Measurements from ENCODE around the gene PAX8.
A peak's percentile ranks its signal among the peaks of the same experiment; 100 is the strongest.

Gene PAX8

DNA sequence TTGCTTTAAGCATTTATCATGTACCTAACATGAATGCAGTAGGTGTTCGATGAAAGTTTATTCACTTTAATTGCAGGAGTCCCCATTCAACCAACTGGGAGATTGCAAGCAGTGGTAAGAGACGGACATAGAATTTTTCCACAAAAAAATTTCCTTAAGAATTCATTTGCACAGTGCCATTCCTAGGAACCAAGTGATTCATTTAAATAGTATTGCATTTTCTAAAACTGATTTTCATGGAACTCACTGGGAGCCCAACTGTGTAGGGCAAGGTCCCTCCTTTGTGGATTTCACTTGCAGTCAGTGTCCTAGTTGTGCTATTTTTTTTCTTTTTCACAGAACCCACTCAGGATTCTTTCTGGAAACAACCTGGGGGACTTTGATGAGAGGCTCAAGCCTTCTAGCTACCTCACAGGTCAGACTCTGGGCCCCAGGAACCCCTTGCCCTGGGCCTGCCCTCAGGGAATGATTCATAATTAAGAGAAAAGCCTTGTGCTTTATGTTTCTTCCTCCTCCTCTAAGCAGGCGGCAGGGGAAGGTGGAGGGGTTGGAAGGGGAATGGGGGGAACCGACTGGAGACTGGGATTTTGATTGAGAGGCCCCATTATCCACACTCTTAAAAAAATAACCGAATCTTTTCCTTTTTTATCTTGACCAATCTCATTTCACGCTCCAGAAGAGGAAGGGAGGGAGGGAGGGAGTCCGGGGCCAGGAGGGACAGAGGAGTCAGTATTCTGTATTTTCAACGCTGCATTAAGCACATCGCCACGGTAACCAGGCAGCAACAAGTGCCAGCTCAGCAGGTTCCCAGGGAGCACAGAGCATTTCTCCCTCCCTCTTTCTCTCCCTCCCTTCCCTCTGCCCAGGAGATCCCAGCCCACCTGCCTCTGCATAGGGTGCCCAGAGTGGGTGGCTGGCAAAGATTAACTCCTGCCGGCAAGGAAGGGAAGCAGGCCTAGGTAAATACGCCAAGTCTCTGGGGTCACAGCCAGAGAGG, 53.2 kb downstream of the PAX8 start:
- Mint-ChIP-seq H3K27ac (no peak overlapping the region), H3K9me3 (no peaks in the 10 kb centered on the region), H3K4me1 (ENCODE audit: low read depth in 2 of 2) (peaks cover 0 to 8% of the 10 kb centered on the region in 2 donors), H3K4me3 (no peak overlapping the region), H3K36me3 (ENCODE audit: insufficient read depth) (peaks cover 4% of the 10 kb centered on the region), H3K27me3 (no peaks in the 10 kb centered on the region)
- ATAC-seq (replicated peaks) (no peak), DNase-seq (no peak)

- H3K9me3 Mint-ChIP-seq: no peaks in the 10 kb centered on the region
- no peak overlapping the region for H3K4me3 Mint-ChIP-seq
- H3K36me3 Mint-ChIP-seq (ENCODE audit: insufficient read depth): peaks cover 4% of the 10 kb centered on the region
- H3K27ac Mint-ChIP-seq: peak overlapping the region in 1 of 2 donors; percentile 17
- H3K4me1 Mint-ChIP-seq (ENCODE audit: low read depth in 2 of 2): peaks cover 0 to 8% of the 10 kb centered on the region in 2 donors
- no peak for DNase-seq
- H3K27me3 Mint-ChIP-seq: no peaks in the 10 kb centered on the region
- ATAC-seq (replicated peaks): no peak
Measured at GRCh38 chr2:113224647-113225236, 54.0 kb downstream of the PAX8 start.

- ATAC-seq (replicated peaks) (no peak), DNase-seq (no peak)
- no peaks in the 10 kb centered on the region for H3K9me3 Mint-ChIP-seq
- H3K4me3 Mint-ChIP-seq: no peak overlapping the region
- peaks cover 4% of the 10 kb centered on the region for H3K36me3 Mint-ChIP-seq (ENCODE audit: insufficient read depth)
- peaks cover 0 to 8% of the 10 kb centered on the region in 2 donors for H3K4me1 Mint-ChIP-seq (ENCODE audit: low read depth in 2 of 2)
- no peaks in the 10 kb centered on the region for H3K27me3 Mint-ChIP-seq
- H3K27ac Mint-ChIP-seq: no peak overlapping the region
Measured at GRCh38 chr2:113223813-113224212, 54.9 kb downstream of the PAX8 start.

- Mint-ChIP-seq H3K9me3 (no peaks in the 10 kb centered on the region), H3K36me3 (ENCODE audit: insufficient read depth) (no peaks in the 10 kb centered on the region), H3K27me3 (no peaks in the 10 kb centered on the region), H3K27ac (no peak overlapping the region), H3K4me3 (no peak overlapping the region), H3K4me1 (ENCODE audit: low read depth in 2 of 2) (peaks cover 10 to 14% of the 10 kb centered on the region in 2 donors)
- DNase-seq: no peak
- no peak for ATAC-seq (replicated peaks)
Measured at GRCh38 chr2:113221846-113222245, 56.9 kb downstream of the PAX8 start.

GRCh38 chr2:113220970-113221708, 57.6 kb downstream of the PAX8 start:
- Mint-ChIP-seq H3K4me3 (no peak overlapping the region), H3K9me3 (no peaks in the 10 kb centered on the region), H3K4me1 (ENCODE audit: low read depth in 2 of 2) (peaks cover 11 to 15% of the 10 kb centered on the region in 2 donors), H3K27me3 (no peaks in the 10 kb centered on the region), H3K36me3 (ENCODE audit: insufficient read depth) (no peaks in the 10 kb centered on the region), H3K27ac (no peak overlapping the region)
- DNase-seq (no peak), ATAC-seq (replicated peaks) (no peak)

GRCh38 chr2:113219889-113220641, 58.7 kb downstream of the PAX8 start:
- H3K9me3 Mint-ChIP-seq: no peaks in the 10 kb centered on the region
- no peak overlapping the region for H3K4me3 Mint-ChIP-seq
- no peak for DNase-seq
- H3K36me3 Mint-ChIP-seq (ENCODE audit: insufficient read depth): no peaks in the 10 kb centered on the region
- no peaks in the 10 kb centered on the region for H3K27me3 Mint-ChIP-seq
- peaks cover 11 to 15% of the 10 kb centered on the region in 2 donors for H3K4me1 Mint-ChIP-seq (ENCODE audit: low read depth in 2 of 2)
- no peak overlapping the region for H3K27ac Mint-ChIP-seq
- no peak for ATAC-seq (replicated peaks)

GRCh38 chr2:113219525-113219888, 59.2 kb downstream of the PAX8 start:
- ATAC-seq (replicated peaks) (no peak), DNase-seq (no peak)
- Mint-ChIP-seq H3K4me1 (ENCODE audit: low read depth in 2 of 2) (peaks cover 11 to 15% of the 10 kb centered on the region in 2 donors), H3K27ac (no peak overlapping the region), H3K9me3 (no peaks in the 10 kb centered on the region), H3K36me3 (ENCODE audit: insufficient read depth) (no peaks in the 10 kb centered on the region), H3K27me3 (no peaks in the 10 kb centered on the region), H3K4me3 (no peak overlapping the region)

DNA sequence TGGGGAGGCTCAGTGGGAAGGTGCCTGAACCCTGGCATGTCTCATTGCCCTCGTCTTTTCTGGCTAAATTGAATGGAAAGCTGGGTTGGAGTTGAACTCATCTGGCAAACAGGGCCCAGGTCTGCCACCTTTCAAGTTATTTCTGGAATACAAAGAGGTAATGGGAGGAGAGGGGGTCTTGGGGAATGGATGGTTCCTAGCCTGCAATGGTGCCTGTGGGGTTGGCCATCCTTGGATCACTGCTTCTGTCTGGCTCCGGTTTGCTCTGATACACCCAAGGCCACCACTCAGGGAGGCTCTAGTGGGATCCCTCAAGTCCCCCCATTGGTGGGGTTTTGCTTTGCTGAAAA, 59.7 kb downstream of the PAX8 start:
- H3K4me1 Mint-ChIP-seq (ENCODE audit: low read depth in 2 of 2): peaks cover 11 to 15% of the 10 kb centered on the region in 2 donors
- H3K36me3 Mint-ChIP-seq (ENCODE audit: insufficient read depth): no peaks in the 10 kb centered on the region
- H3K9me3 Mint-ChIP-seq: no peaks in the 10 kb centered on the region
- ATAC-seq (replicated peaks): no peak
- H3K27me3 Mint-ChIP-seq: no peaks in the 10 kb centered on the region
- no peak overlapping the region for H3K4me3 Mint-ChIP-seq
- no peak for DNase-seq
- no peak overlapping the region for H3K27ac Mint-ChIP-seq

DNA sequence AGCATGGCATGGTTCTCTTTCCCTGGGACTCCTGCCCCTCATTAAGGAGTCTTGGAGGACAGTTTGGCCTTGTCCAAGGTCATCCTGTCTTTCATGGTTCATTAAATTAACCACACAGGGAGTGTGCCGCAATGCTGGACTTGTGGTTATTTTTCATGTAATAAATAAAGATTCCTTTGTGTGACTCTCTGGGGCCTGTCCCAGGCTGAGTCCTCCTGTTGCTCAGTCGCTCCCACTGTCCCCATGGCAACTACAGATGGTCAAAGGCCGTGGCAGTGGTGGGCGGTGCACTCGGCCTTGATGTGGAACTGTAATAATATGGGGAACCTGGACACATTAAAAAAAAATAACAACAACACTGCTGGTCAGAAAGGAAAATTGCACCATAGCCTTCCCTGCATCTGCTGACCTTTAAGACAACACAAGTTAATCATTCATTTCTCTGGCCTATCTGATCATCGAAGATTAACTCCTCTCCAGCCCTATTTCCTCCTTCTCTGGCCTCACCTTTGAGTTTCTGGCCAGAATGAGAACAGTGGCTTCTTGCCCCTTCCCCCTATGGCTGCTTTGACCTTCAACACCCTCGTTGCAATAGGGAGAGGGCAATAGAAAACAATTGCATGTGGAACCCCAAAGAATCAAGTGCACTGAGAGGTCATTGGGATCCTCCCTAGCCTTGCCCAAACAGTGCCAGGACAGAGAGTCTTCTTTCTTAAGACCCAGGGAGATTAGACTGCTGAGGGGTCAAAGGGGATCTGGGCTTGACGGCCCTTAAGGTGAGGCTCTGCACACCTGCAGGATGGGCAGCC, 60.2 kb downstream of the PAX8 start:
- no peak overlapping the region for H3K27ac Mint-ChIP-seq
- peaks cover 11 to 15% of the 10 kb centered on the region in 2 donors for H3K4me1 Mint-ChIP-seq (ENCODE audit: low read depth in 2 of 2)
- no peaks in the 10 kb centered on the region for H3K9me3 Mint-ChIP-seq
- no peak overlapping the region for H3K4me3 Mint-ChIP-seq
- peaks cover 0 to 2% of the 10 kb centered on the region in 2 donors for H3K27me3 Mint-ChIP-seq
- H3K36me3 Mint-ChIP-seq (ENCODE audit: insufficient read depth): no peaks in the 10 kb centered on the region
- DNase-seq: no peak
- ATAC-seq (replicated peaks): no peak

DNA sequence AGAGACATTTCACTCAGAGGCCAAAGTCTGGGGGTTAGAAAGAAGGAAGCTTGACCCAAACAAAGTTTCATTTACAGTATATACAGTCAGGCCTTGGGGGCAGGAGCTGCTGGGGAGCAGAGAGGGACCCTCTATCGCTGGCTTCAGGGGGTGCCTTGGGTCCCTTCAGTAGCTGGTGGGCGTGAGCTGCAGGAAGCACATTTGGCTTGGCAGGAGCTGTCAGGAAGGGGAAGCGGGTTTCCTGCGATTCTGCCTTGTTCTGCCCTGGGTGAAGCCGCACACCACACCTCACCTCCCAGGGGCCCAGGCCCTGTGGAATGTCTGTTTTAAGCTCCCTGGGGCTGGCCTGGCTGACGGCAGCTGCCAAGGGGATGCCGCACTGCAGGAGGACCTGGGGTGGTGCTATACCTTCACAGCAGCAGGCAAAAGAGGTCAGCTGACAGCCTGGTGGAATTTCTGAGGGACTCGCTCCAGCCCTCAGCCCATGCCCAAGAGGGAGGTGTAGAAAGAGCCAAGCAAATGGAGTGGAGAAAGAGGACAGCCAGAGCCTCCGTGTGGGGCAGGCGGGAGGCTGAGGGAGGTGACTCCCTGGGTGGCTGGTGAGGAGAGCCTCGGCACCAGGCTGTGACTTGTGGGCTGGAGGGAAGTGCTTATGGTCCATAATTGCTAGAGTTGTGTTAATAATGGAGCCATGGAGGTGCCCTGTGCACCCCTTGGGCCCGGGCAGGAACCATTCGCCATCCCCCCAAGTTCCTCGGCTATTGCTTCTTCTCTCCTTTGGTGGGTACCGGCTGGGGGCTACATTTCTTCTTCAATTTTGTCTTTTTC, 61.1 kb downstream of the PAX8 start:
- peak overlapping the region in 1 of 2 donors; percentile 59 for H3K27ac Mint-ChIP-seq

GRCh38 chr2:113216891-113217454, 61.7 kb downstream of the PAX8 start:
- peaks cover 11 to 15% of the 10 kb centered on the region in 2 donors for H3K4me1 Mint-ChIP-seq (ENCODE audit: low read depth in 2 of 2)
- H3K27me3 Mint-ChIP-seq: peaks cover 0 to 12% of the 10 kb centered on the region in 2 donors
- peak overlapping the region in 1 of 2 donors; percentile 59 for H3K27ac Mint-ChIP-seq
- H3K9me3 Mint-ChIP-seq: no peaks in the 10 kb centered on the region
- H3K4me3 Mint-ChIP-seq: peak overlapping the region in 1 of 2 donors; percentile 48
- no peaks in the 10 kb centered on the region for H3K36me3 Mint-ChIP-seq (ENCODE audit: insufficient read depth)
- ATAC-seq (replicated peaks): no peak
- no peak for DNase-seq

More for the DNA sequence above, 61.1 kb downstream of the PAX8 start:
- DNase-seq (no peak), ATAC-seq (replicated peaks) (no peak)
- H3K36me3 Mint-ChIP-seq (ENCODE audit: insufficient read depth): no peaks in the 10 kb centered on the region
- peaks cover 11 to 15% of the 10 kb centered on the region in 2 donors for H3K4me1 Mint-ChIP-seq (ENCODE audit: low read depth in 2 of 2)
- peak overlapping the region in 1 of 2 donors; percentile 48 for H3K4me3 Mint-ChIP-seq
- no peaks in the 10 kb centered on the region for H3K9me3 Mint-ChIP-seq
- H3K27me3 Mint-ChIP-seq: peaks cover 0 to 10% of the 10 kb centered on the region in 2 donors
